Calu3 (cell line): ENCODE measurements around the gene NGFR. TPM values are rescaled to one million over a fixed set of nuclear protein-coding genes. Genes with fewer than 3 reads are reported as not detected.

Source experiments
- BruUV-seq: library from RNA; stranded (reverse); fragments of 400-500 nt; replicated peaks from 2 replicates; lab custom pipeline; 2021; lab: Mats Ljungman, UMichigan
- CTCF ChIA-PET: fragments of 300-600 bp; sonication (Branson Sonifier 250); formaldehyde crosslinking; loops from one replicate; lab custom pipeline; 2022; ENCODE audit warnings: antibody characterized with exemption; lab: Charles Lee
- DNase-seq: peaks from one replicate; pipeline ENCODE4 v3.0.0; 2022
- H3K27ac Mint-ChIP-seq: one replicate; pipeline ENCODE4 v1.8.0; 2022; ENCODE audit warnings: mixed read lengths; ENCODE audit not compliant: unreplicated experiment
- H3K27me3 Mint-ChIP-seq: one replicate; pipeline ENCODE4 v1.8.0; 2022; ENCODE audit warnings: mixed read lengths; ENCODE audit not compliant: unreplicated experiment
- H3K36me3 Mint-ChIP-seq: one replicate; pipeline ENCODE4 v1.8.0; 2022; ENCODE audit warnings: mild to moderate bottlenecking, moderate library complexity, mixed read lengths; ENCODE audit not compliant: insufficient read depth, unreplicated experiment
- H3K4me1 Mint-ChIP-seq: one replicate; pipeline ENCODE4 v1.8.0; 2022; ENCODE audit warnings: mild to moderate bottlenecking, low read depth, mixed read lengths; ENCODE audit not compliant: unreplicated experiment
- H3K4me3 Mint-ChIP-seq: one replicate; pipeline ENCODE4 v1.8.0; 2022; ENCODE audit warnings: mild to moderate bottlenecking, low read depth, moderate library complexity, mixed read lengths; ENCODE audit not compliant: unreplicated experiment
- H3K9me3 Mint-ChIP-seq: one replicate; pipeline ENCODE4 v1.8.0; 2022; ENCODE audit warnings: low read depth, mixed read lengths; ENCODE audit not compliant: unreplicated experiment
- intact Hi-C: fragments of 100-400 bp; cut with micrococcal nuclease; formaldehyde crosslinking; loops from one replicate; pipeline ENCODE4 v1.10.0; 2022; ENCODE audit not compliant: unreplicated experiment
- total RNA-seq: library from RNA; stranded (reverse); gene quantifications from 2 replicates; pipeline ENCODE4 v1.2.3, GENCODE V29; 2022
- TF ChIP-seq, protein P1 (sequence below): fragments of 200-600 bp; IDR thresholded peaks from one replicate; pipeline ENCODE4 v1.8.0; 2022; ENCODE audit warnings: antibody characterized with exemption; ENCODE audit not compliant: unreplicated experiment

NGFR gene
- total RNA-seq, 1 experiment from 2014 or later, result 0.66 TPM

DNA sequence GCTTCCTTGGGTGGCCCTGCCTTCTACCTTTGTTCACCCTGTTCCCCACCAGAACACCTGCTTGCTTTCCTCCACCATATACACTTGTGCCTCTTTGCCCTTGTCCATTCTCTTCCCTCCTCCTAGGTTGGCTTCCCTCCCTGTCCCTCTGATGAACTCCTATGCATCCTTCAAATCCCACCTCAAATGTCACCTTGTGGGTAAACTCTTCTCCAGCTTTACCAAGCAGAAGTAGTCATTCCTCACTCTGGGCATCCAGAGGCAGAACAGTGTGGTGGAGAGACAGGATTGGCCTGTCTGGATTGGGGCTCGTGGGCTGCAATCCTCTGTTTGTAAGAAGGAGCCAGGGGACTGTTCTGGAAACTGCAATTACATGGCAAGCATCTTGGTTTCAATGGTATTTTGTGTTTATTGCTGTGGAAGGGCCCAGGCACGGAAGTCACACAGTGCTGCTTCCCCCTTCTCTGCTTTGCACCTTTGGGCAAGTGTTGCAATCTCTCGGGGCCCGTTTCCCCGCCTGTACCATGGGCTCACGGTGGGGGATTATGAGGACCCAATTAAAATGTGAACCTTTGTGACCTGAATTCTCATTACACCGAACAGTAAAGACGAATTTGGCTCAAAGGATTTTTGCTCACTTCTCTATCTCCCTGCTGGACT lies 58.7 kb downstream of the NGFR start:
- Mint-ChIP-seq H3K27me3 (peaks cover 26% of the 10 kb centered on the region), H3K36me3 (no peaks in the 10 kb centered on the region), H3K9me3 (no peaks in the 10 kb centered on the region), H3K27ac (no peak overlapping the region), H3K4me3 (no peak overlapping the region), H3K4me1 (peaks cover 9% of the 10 kb centered on the region)
- TF ChIP-seq, protein P1, sequence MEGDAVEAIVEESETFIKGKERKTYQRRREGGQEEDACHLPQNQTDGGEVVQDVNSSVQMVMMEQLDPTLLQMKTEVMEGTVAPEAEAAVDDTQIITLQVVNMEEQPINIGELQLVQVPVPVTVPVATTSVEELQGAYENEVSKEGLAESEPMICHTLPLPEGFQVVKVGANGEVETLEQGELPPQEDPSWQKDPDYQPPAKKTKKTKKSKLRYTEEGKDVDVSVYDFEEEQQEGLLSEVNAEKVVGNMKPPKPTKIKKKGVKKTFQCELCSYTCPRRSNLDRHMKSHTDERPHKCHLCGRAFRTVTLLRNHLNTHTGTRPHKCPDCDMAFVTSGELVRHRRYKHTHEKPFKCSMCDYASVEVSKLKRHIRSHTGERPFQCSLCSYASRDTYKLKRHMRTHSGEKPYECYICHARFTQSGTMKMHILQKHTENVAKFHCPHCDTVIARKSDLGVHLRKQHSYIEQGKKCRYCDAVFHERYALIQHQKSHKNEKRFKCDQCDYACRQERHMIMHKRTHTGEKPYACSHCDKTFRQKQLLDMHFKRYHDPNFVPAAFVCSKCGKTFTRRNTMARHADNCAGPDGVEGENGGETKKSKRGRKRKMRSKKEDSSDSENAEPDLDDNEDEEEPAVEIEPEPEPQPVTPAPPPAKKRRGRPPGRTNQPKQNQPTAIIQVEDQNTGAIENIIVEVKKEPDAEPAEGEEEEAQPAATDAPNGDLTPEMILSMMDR, result no peak
- no TSS peak for BruUV-seq
- CTCF ChIA-PET, result no interaction called here
- intact Hi-C loops, result loop anchor here (2.0 kb wide), 1 partner anchor 239 kb away; no protein-coding TSS in a partner anchor
- DNase-seq, result no peak

DNA sequence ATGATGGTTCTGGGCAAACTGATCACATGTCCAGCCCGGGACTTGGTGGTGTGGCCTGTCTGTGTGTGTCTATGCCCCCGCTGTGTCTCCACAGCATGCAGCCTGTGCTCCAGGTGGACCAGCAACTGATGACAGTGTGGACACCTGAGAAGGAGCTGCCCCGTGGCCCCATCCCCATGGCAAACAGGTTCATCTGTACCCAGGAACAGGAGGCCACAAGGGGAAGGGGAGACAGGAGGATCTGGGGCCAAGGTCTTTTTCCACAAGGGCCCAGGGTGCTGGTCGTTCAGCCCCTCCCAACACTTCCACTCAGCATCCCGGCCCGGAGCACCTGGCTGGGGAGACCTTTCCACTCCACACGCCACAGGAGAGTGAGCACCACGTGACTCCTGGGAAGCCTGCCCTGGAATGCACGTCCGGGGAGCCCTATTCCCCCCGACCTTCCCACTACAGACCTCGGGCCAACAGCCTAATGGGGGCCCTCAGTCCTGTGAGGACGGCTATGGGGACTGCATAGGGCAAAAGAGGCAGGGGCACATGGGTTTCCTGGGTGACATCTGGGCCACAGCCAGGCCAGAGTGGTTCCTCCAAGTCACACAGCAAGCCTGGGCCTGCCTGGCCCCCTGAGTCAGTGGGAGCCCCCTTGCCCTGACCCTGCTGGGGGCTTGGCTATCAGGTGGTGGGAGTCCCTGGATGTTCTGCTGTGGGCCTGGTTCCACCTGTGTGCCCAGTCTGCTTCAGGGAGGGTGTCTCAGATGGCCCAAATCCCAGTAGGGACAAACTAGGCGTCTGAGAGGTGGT lies 59.8 kb downstream of the NGFR start:
- CTCF ChIA-PET, result interaction anchor here (1.2 to 4.0 kb wide), 6 partner anchors 12 to 275 kb away, joined by 3 to 37 read pairs (median 12); no protein-coding TSS in a partner anchor
- Mint-ChIP-seq H3K4me1 (peaks cover 9% of the 10 kb centered on the region), H3K36me3 (no peaks in the 10 kb centered on the region), H3K27ac (no peak overlapping the region), H3K4me3 (no peak overlapping the region), H3K9me3 (no peaks in the 10 kb centered on the region), H3K27me3 (peaks cover 15% of the 10 kb centered on the region)
- TF ChIP-seq, protein P1, result no peak
- no peak for DNase-seq
- intact Hi-C loops, result no loop called here
- BruUV-seq, result no TSS peak

DNA sequence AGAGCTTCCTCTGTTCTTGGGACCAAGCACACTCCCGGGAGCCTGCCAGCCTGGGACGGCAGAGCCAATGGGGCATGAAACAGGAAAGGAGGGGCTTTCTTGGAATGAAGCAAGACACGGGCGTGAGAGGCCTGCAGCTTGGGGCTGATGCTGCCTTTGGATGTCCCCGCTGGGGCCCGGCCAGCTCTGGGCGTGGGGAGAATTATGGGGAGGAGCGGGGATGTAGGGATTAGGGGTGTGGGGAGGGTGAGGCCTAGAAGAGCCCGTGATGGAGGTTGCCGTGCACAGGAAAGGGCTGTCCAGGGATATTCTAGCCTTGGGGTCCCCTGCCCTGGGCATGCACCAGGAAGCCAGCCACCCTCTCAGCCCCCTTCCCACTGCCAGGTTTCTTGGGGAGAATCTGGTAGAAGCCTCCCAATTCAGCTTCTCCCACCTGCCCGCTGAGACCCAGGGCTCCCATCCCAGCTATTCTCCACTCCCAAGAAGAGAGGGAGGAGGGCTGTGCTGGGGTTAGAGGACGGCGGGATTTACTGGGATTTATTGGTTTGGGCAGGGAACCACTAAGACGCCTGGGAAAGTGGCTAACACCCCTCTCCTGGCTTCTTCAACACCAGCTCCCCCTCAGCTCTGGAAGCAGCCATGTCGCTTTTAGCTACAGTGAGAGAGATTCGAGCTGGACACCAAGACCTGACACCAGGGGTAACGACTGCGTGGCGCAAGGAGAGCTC lies 60.6 kb downstream of the NGFR start:
- no TSS peak for BruUV-seq
- H3K9me3 Mint-ChIP-seq, result no peaks in the 10 kb centered on the region
- intact Hi-C loops, result loop anchor here (2.0 kb wide), 1 partner anchor 59 kb away; no protein-coding TSS in a partner anchor

More for the DNA sequence above, 60.6 kb downstream of the NGFR start:
- CTCF ChIA-PET, result interaction anchor here (0.9 to 4.0 kb wide), 16 partner anchors 9 to 274 kb away, joined by 3 to 37 read pairs (median 5); partner anchors contain the start of genes FAM117A and PHB1
- Mint-ChIP-seq H3K4me1 (peaks cover 9% of the 10 kb centered on the region), H3K27me3 (peaks cover 18% of the 10 kb centered on the region), H3K27ac (no peak overlapping the region), H3K36me3 (no peaks in the 10 kb centered on the region), H3K4me3 (no peak overlapping the region)
- TF ChIP-seq, protein P1, result no peak
- no peak for DNase-seq
